ENCODE data around the gene HS3ST2. TPM values are rescaled to one million over a fixed set of nuclear protein-coding genes. Genes with fewer than 3 reads are reported as not detected.
A peak's percentile ranks its signal among the peaks of the same experiment; 100 is the strongest.

The HS3ST2 gene
- total RNA-seq, 1 experiment from 2014 or later: not detected

DNA sequence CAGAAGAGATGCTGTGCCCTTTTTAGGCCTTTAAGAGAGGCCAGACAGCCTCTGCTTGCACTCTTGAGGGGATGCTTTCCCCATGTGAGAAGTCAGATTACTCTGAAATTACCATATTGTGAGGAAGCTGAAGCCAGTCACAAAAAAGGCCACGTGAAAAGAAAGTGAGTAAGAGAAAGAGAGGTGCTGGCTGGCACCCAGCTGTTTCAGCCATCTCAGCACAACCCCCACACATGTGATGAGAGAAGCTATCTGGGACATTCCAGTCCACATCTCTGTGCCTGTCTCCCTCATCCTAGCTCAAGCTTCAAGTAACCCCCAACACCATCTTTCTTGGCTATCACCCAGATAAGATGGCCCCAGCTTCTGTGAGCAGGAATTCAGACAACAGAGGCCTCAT is 131.4 kb downstream of the HS3ST2 start:
- no peak for DNase-seq
- TF ChIP-seq CTCF (IDR thresholded peaks at IDR 0.05; ENCODE audit: unreplicated experiment): no peak
- no TSS peak for BruUV-seq (replicated peaks)
- CTCF ChIA-PET: interaction anchor here (0.5 to 0.6 kb wide), 3 partner anchors 12 to 137 kb away, joined by 3 read pairs; no protein-coding TSS in a partner anchor
- H3K36me3 Mint-ChIP-seq (ENCODE audit: insufficient read depth, unreplicated experiment): no peaks in the 10 kb centered on the region
- intact Hi-C loops (cut with micrococcal nuclease; ENCODE audit: unreplicated experiment): no loop called here
- no peak overlapping the region for H3K27ac Mint-ChIP-seq (ENCODE audit: unreplicated experiment)
- peaks cover 62% of the 10 kb centered on the region for H3K27me3 Mint-ChIP-seq (ENCODE audit: unreplicated experiment)
- no peak overlapping the region for H3K4me3 Mint-ChIP-seq (ENCODE audit: low read depth, unreplicated experiment)
- H3K4me1 Mint-ChIP-seq (ENCODE audit: low read depth, unreplicated experiment): no peaks in the 10 kb centered on the region
- H3K9me3 Mint-ChIP-seq (ENCODE audit: low read depth, unreplicated experiment): no peaks in the 10 kb centered on the region

GRCh38 chr16:22946433-22946832 is 132.5 kb downstream of the HS3ST2 start:
- Mint-ChIP-seq H3K27me3 (ENCODE audit: unreplicated experiment) (peaks cover 60% of the 10 kb centered on the region), H3K4me1 (ENCODE audit: low read depth, unreplicated experiment) (no peaks in the 10 kb centered on the region), H3K36me3 (ENCODE audit: insufficient read depth, unreplicated experiment) (no peaks in the 10 kb centered on the region), H3K9me3 (ENCODE audit: low read depth, unreplicated experiment) (no peaks in the 10 kb centered on the region), H3K4me3 (ENCODE audit: low read depth, unreplicated experiment) (no peak overlapping the region), H3K27ac (ENCODE audit: unreplicated experiment) (no peak overlapping the region)
- no peak for DNase-seq
- intact Hi-C loops (cut with micrococcal nuclease; ENCODE audit: unreplicated experiment): no loop called here
- CTCF ChIA-PET: no interaction called here
- BruUV-seq (replicated peaks): no TSS peak
- no peak for TF ChIP-seq CTCF (IDR thresholded peaks at IDR 0.05; ENCODE audit: unreplicated experiment)

DNA sequence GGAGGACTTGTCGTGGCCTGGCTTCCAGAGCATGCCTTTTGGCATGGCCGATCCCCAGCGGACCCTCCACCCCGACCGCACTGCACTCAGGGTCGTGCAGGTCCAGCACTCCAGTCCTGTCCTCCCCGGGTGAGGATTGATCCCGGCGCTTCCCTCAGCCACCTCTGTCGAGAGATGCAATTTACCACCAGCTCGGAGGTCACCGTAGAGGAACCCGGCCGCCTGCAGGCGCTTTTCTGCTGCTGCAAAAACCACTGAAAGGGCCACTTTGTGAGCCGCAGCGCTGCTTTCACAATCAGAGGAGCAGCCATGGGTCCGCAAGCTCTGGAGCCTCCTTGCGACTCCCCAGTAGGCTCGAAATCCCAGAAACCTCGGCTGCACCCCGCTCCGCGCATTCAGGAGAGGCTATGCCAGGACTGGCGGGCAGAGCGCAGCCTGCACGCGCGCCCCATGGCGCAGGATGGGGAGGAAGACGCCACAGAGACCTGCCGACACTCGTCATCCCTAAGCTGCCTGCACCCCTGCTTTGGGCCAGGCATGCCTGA is 134.2 kb downstream of the HS3ST2 start:
- no peak for DNase-seq
- H3K27ac Mint-ChIP-seq (ENCODE audit: unreplicated experiment): no peak overlapping the region
- H3K4me3 Mint-ChIP-seq (ENCODE audit: low read depth, unreplicated experiment): no peak overlapping the region
- H3K4me1 Mint-ChIP-seq (ENCODE audit: low read depth, unreplicated experiment): no peaks in the 10 kb centered on the region
- no peak for TF ChIP-seq CTCF (IDR thresholded peaks at IDR 0.05; ENCODE audit: unreplicated experiment)
- H3K9me3 Mint-ChIP-seq (ENCODE audit: low read depth, unreplicated experiment): no peaks in the 10 kb centered on the region
- no TSS peak for BruUV-seq (replicated peaks)
- H3K36me3 Mint-ChIP-seq (ENCODE audit: insufficient read depth, unreplicated experiment): no peaks in the 10 kb centered on the region
- intact Hi-C loops (cut with micrococcal nuclease; ENCODE audit: unreplicated experiment): no loop called here
- CTCF ChIA-PET: no interaction called here
- H3K27me3 Mint-ChIP-seq (ENCODE audit: unreplicated experiment): peaks cover 60% of the 10 kb centered on the region

- BruUV-seq (replicated peaks): no TSS peak
- Mint-ChIP-seq H3K27ac (ENCODE audit: unreplicated experiment) (no peak overlapping the region), H3K4me3 (ENCODE audit: low read depth, unreplicated experiment) (no peak overlapping the region), H3K4me1 (ENCODE audit: low read depth, unreplicated experiment) (no peaks in the 10 kb centered on the region), H3K36me3 (ENCODE audit: insufficient read depth, unreplicated experiment) (no peaks in the 10 kb centered on the region), H3K9me3 (ENCODE audit: low read depth, unreplicated experiment) (no peaks in the 10 kb centered on the region), H3K27me3 (ENCODE audit: unreplicated experiment) (peaks cover 60% of the 10 kb centered on the region)
- peak; percentile 80 for DNase-seq
- CTCF ChIA-PET: no interaction called here
- peak; percentile 72 for TF ChIP-seq CTCF (IDR thresholded peaks at IDR 0.05; ENCODE audit: unreplicated experiment)
- intact Hi-C loops (cut with micrococcal nuclease; ENCODE audit: unreplicated experiment): no loop called here
Observed at GRCh38 chr16:22948603-22949368, 134.8 kb downstream of the HS3ST2 start.
